GM19351 (cell line): ENCODE data around the gene REPS1.
A peak's percentile ranks its signal among the peaks of the same experiment; 100 is the strongest.
"Not testable (repeated sequence)": the region's sequence is repeated elsewhere in the genome, so short reads cannot be mapped to it uniquely, and the experiment has no call there.

Source experiments
- ATAC-seq: cut with Tn5 transposase; IDR thresholded peaks from one replicate; pipeline ENCODE4 v1.9.1; 2021; ENCODE audit warnings: mild to moderate bottlenecking, moderate library complexity; ENCODE audit not compliant: unreplicated experiment

Gene REPS1

GRCh38 chr6:138987643-138988468, at the start of gene REPS1:
REPS1 (minus strand) TSS chr6:138988253; CDS start chr6:138987682, 571 bp downstream.
- peak; percentile 87 for ATAC-seq

GRCh38 chr6:139037490-139037889, 49.4 kb upstream of the REPS1 start:
- ATAC-seq: no peak

- ATAC-seq: peak; percentile 50
Observed at GRCh38 chr6:139030228-139030963, 42.3 kb upstream of the REPS1 start.

GRCh38 chr6:139029470-139030227, 41.6 kb upstream of the REPS1 start:
- ATAC-seq: peak; percentile 33

- ATAC-seq: peak; percentile 55
Observed at GRCh38 chr6:139028658-139029469, 40.8 kb upstream of the REPS1 start, which contains the start of gene ABRACL. ABRACL (plus strand) TSS chr6:139028745; CDS start chr6:139034161, 5,416 bp downstream.

- no peak for ATAC-seq
Observed at GRCh38 chr6:139028215-139028657, 40.2 kb upstream of the REPS1 start.

GRCh38 chr6:139027620-139028182, 39.6 kb upstream of the REPS1 start:
- ATAC-seq: no peak

- not testable (repeated sequence) for ATAC-seq
Observed at GRCh38 chr6:139025416-139025815, 37.4 kb upstream of the REPS1 start.

- ATAC-seq: no peak
Observed at GRCh38 chr6:139020689-139021088, 32.6 kb upstream of the REPS1 start.

- no peak for ATAC-seq
Observed at GRCh38 chr6:139019722-139020121, 31.7 kb upstream of the REPS1 start.

- ATAC-seq: no peak
Observed at GRCh38 chr6:139017227-139017626, 29.2 kb upstream of the REPS1 start.

- ATAC-seq: peak; percentile 99
Observed at GRCh38 chr6:139016337-139017213, 28.5 kb upstream of the REPS1 start.

GRCh38 chr6:139014945-139015344, 26.9 kb upstream of the REPS1 start:
- ATAC-seq: no peak

- no peak for ATAC-seq
Observed at GRCh38 chr6:139013185-139013800, 25.2 kb upstream of the REPS1 start.

GRCh38 chr6:139011980-139012379, 23.9 kb upstream of the REPS1 start:
- no peak for ATAC-seq

- ATAC-seq: no peak
Observed at GRCh38 chr6:139010674-139011073, 22.6 kb upstream of the REPS1 start.

- ATAC-seq: no peak
Observed at GRCh38 chr6:139008117-139008516, 20.1 kb upstream of the REPS1 start.

GRCh38 chr6:139007428-139007827, 19.4 kb upstream of the REPS1 start:
- ATAC-seq: no peak

GRCh38 chr6:139006477-139006876, 18.4 kb upstream of the REPS1 start:
- no peak for ATAC-seq
